ENCODE measurements around the gene CRYGC. TPM values are rescaled to one million over a fixed set of nuclear protein-coding genes. Genes with fewer than 3 reads are reported as not detected.
"Not testable (repeated sequence)": the region's sequence is repeated elsewhere in the genome, so short reads cannot be mapped to it uniquely, and the experiment has no call there.

Gene CRYGC
- total RNA-seq, 1 experiment from 2014 or later, result not detected

DNA sequence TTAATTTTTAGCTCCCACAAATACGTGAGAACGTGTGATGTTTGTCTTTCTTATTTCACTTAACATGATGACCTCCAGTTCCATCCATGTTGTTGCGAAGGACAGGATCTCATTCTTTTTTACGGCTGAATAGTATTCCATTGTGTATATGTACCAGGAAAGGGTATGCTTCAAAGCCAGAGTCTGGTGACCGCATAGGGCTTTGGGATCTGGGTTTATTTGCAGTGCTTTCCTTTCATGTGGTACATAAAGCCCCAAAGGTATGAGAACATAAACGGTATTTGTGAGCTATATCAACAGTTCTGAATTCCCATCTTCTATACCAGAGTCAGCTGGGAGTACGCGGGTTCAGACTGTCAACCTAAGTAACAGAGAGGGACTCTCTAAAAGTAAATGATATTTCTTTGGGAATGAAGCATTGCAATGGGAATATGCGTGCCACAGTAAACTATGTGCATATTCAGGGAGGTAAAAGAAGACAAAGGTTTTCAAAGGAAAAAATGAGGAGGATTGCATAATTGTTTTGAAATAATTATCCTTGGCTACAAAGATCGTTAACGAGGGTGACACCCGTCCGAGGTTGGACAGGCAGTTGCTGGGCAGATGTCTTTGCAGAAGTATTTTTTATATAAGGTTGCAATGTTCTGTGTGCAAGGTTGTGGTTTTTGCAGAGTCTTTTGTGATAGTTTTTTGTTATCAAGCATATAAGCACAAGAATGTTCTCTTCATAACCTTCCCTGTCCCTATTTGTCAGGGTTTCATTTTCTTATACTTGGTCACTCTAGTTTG is 29.8 kb downstream of the CRYGC start:
- Mint-ChIP-seq H3K36me3 (ENCODE audit: insufficient read depth, unreplicated experiment) (no peaks in the 10 kb centered on the region), H3K27me3 (ENCODE audit: unreplicated experiment) (peaks cover 26% of the 10 kb centered on the region), H3K27ac (ENCODE audit: unreplicated experiment) (no peak overlapping the region), H3K4me3 (ENCODE audit: low read depth, unreplicated experiment) (no peak overlapping the region), H3K9me3 (ENCODE audit: low read depth, unreplicated experiment) (no peaks in the 10 kb centered on the region), H3K4me1 (ENCODE audit: low read depth, unreplicated experiment) (peaks cover 17% of the 10 kb centered on the region)
- CTCF ChIA-PET, result no interaction called here
- TF ChIP-seq, protein P1, sequence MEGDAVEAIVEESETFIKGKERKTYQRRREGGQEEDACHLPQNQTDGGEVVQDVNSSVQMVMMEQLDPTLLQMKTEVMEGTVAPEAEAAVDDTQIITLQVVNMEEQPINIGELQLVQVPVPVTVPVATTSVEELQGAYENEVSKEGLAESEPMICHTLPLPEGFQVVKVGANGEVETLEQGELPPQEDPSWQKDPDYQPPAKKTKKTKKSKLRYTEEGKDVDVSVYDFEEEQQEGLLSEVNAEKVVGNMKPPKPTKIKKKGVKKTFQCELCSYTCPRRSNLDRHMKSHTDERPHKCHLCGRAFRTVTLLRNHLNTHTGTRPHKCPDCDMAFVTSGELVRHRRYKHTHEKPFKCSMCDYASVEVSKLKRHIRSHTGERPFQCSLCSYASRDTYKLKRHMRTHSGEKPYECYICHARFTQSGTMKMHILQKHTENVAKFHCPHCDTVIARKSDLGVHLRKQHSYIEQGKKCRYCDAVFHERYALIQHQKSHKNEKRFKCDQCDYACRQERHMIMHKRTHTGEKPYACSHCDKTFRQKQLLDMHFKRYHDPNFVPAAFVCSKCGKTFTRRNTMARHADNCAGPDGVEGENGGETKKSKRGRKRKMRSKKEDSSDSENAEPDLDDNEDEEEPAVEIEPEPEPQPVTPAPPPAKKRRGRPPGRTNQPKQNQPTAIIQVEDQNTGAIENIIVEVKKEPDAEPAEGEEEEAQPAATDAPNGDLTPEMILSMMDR (IDR thresholded peaks at IDR 0.05; ENCODE audit: unreplicated experiment), result no peak
- BruUV-seq (replicated peaks), result no TSS peak
- DNase-seq, result no peak
- intact Hi-C loops (cut with micrococcal nuclease; ENCODE audit: unreplicated experiment), result loop anchor here (5.0 kb wide), 2 partner anchors 77 to 272 kb away; no protein-coding TSS in a partner anchor

- H3K36me3 Mint-ChIP-seq (ENCODE audit: insufficient read depth, unreplicated experiment); H3K4me3 Mint-ChIP-seq (ENCODE audit: low read depth, unreplicated experiment); intact Hi-C loops (cut with micrococcal nuclease; ENCODE audit: unreplicated experiment); H3K27ac Mint-ChIP-seq (ENCODE audit: unreplicated experiment); CTCF ChIA-PET; H3K9me3 Mint-ChIP-seq (ENCODE audit: low read depth, unreplicated experiment); DNase-seq; BruUV-seq (replicated peaks): not testable (repeated sequence)
- peaks cover 17% of the 10 kb centered on the region for H3K4me1 Mint-ChIP-seq (ENCODE audit: low read depth, unreplicated experiment)
- peaks cover 26% of the 10 kb centered on the region for H3K27me3 Mint-ChIP-seq (ENCODE audit: unreplicated experiment)
Measured at GRCh38 chr2:208098701-208099100, 30.9 kb downstream of the CRYGC start.

DNA sequence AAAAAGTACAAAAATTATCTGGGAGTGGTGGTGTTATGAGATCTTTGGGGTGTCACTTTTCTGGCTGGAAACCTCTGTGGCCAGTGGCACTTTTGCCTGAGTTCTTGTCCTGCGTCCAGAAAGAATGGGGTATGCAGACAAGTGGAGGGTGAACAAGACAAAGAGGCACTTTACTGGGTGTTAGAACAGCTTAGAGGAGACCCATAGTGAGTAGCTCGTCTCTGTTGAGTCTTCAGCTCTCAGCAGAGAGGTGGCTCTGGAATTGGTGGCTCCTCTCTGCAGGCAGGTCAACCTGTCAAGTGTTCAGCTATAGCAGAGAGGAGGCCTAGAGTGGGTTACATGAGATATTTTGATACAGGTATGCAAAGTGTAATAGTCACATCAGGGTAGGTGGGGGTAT is 31.4 kb downstream of the CRYGC start:
- intact Hi-C loops (cut with micrococcal nuclease; ENCODE audit: unreplicated experiment), result no loop called here
- no TSS peak for BruUV-seq (replicated peaks)
- H3K27ac Mint-ChIP-seq (ENCODE audit: unreplicated experiment), result no peak overlapping the region
- peaks cover 26% of the 10 kb centered on the region for H3K27me3 Mint-ChIP-seq (ENCODE audit: unreplicated experiment)
- no peak overlapping the region for H3K4me3 Mint-ChIP-seq (ENCODE audit: low read depth, unreplicated experiment)
- no peaks in the 10 kb centered on the region for H3K36me3 Mint-ChIP-seq (ENCODE audit: insufficient read depth, unreplicated experiment)
- H3K4me1 Mint-ChIP-seq (ENCODE audit: low read depth, unreplicated experiment), result peaks cover 17% of the 10 kb centered on the region
- CTCF ChIA-PET, result no interaction called here
- H3K9me3 Mint-ChIP-seq (ENCODE audit: low read depth, unreplicated experiment), result no peaks in the 10 kb centered on the region
- TF ChIP-seq, protein P1 (IDR thresholded peaks at IDR 0.05; ENCODE audit: unreplicated experiment), result no peak
- DNase-seq, result no peak

DNA sequence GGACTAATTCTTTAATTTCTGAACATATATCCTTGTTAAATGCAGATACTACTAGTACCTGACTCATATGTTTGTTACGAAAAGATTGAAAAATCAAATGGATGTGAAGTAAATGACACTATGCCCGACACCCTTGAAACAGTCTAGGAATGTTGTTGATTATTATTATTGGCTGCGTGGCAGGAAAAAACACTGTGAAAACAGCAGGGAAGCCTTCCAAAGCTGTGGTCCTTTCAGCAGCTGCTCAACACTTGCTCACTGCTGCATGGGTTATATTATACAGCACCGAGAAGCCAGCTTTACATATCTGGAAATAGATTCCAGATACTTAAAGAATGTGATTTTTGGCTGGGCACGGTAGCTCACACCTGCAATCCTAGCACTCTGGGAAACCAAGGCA is 31.8 kb downstream of the CRYGC start:
- H3K4me3 Mint-ChIP-seq (ENCODE audit: low read depth, unreplicated experiment), result no peak overlapping the region
- no peaks in the 10 kb centered on the region for H3K9me3 Mint-ChIP-seq (ENCODE audit: low read depth, unreplicated experiment)
- no peaks in the 10 kb centered on the region for H3K36me3 Mint-ChIP-seq (ENCODE audit: insufficient read depth, unreplicated experiment)
- no peak overlapping the region for H3K27ac Mint-ChIP-seq (ENCODE audit: unreplicated experiment)
- CTCF ChIA-PET, result no interaction called here
- intact Hi-C loops (cut with micrococcal nuclease; ENCODE audit: unreplicated experiment), result no loop called here
- DNase-seq, result no peak
- TF ChIP-seq, protein P1 (IDR thresholded peaks at IDR 0.05; ENCODE audit: unreplicated experiment), result no peak
- H3K27me3 Mint-ChIP-seq (ENCODE audit: unreplicated experiment), result peaks cover 26% of the 10 kb centered on the region
- BruUV-seq (replicated peaks), result no TSS peak
- peaks cover 17% of the 10 kb centered on the region for H3K4me1 Mint-ChIP-seq (ENCODE audit: low read depth, unreplicated experiment)

- H3K36me3 Mint-ChIP-seq (ENCODE audit: insufficient read depth, unreplicated experiment), result no peaks in the 10 kb centered on the region
- no peaks in the 10 kb centered on the region for H3K9me3 Mint-ChIP-seq (ENCODE audit: low read depth, unreplicated experiment)
- peaks cover 17% of the 10 kb centered on the region for H3K4me1 Mint-ChIP-seq (ENCODE audit: low read depth, unreplicated experiment)
- CTCF ChIA-PET, result no interaction called here
- BruUV-seq (replicated peaks), result no TSS peak
- intact Hi-C loops (cut with micrococcal nuclease; ENCODE audit: unreplicated experiment), result no loop called here
- TF ChIP-seq, protein P1 (IDR thresholded peaks at IDR 0.05; ENCODE audit: unreplicated experiment), result no peak
- peaks cover 26% of the 10 kb centered on the region for H3K27me3 Mint-ChIP-seq (ENCODE audit: unreplicated experiment)
- no peak overlapping the region for H3K27ac Mint-ChIP-seq (ENCODE audit: unreplicated experiment)
- H3K4me3 Mint-ChIP-seq (ENCODE audit: low read depth, unreplicated experiment), result no peak overlapping the region
- DNase-seq, result no peak
Measured at GRCh38 chr2:208097313-208097712, 32.3 kb downstream of the CRYGC start.

Data from Calu3 (cell line).